Muscle layer of colon (tissue), 2 donors: ENCODE results near the gene VARS2.

ENCODE experiments used
- H3K27ac ChIP-seq: one replicate; pipeline ENCODE4 v1.7.0; 2013; ENCODE audit warnings: low read depth, mild to moderate bottlenecking, low read length, moderate library complexity
- H3K27me3 ChIP-seq, 2 donors: one replicate each; pipeline ENCODE4 v1.7.0; 2013; ENCODE audit warnings: low read length in 2 of 2, mild to moderate bottlenecking in 2 of 2; ENCODE audit not compliant: insufficient read depth in 2 of 2, control insufficient read depth in 1 of 2
- H3K36me3 ChIP-seq: one replicate; pipeline ENCODE4 v1.7.0; 2013; ENCODE audit warnings: mild to moderate bottlenecking, low read length; ENCODE audit not compliant: insufficient read depth
- H3K4me1 ChIP-seq: one replicate; pipeline ENCODE4 v1.7.0; 2013; ENCODE audit warnings: mild to moderate bottlenecking, low read length; ENCODE audit not compliant: insufficient read depth
- H3K4me3 ChIP-seq, 2 donors: one replicate each; pipeline ENCODE4 v1.7.0; 2013; ENCODE audit warnings: low read length in 2 of 2, low read depth in 1 of 2, mild to moderate bottlenecking in 1 of 2, moderate library complexity in 1 of 2
- H3K9ac ChIP-seq: one replicate; pipeline ENCODE4 v1.7.0; 2013; ENCODE audit warnings: low read length
- H3K9me3 ChIP-seq: one replicate; pipeline ENCODE4 v1.7.0; 2013; ENCODE audit warnings: mild to moderate bottlenecking, low read length
- donor health status: abdominal sarcoma.
- donor health status: Adenocarcinoma of cecum.

VARS2 gene

DNA sequence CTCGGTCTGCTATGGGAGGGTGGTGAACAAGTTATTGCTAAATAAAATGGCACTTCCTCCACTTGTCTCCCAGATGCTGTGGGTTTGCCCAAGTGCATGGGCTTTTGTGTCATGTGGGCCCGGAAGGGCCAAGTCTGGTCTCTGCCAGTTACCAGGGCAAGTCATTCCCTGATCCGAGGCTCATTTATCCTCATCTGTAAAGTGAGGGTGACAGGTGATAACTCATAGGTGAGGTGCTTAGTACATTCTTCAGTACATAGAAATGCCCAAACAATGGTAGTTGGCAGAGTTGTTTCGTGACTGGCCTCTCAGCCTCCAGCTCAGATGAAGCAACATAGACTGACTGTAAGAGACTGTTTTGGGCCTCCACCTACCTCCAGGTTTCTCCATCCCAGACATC is 24.7 kb downstream of the VARS2 start:
- Histone ChIP-seq H3K27me3 (peaks cover 0 to 18% of the 10 kb centered on the region in 2 donors), H3K9ac (no peak overlapping the region)

DNA sequence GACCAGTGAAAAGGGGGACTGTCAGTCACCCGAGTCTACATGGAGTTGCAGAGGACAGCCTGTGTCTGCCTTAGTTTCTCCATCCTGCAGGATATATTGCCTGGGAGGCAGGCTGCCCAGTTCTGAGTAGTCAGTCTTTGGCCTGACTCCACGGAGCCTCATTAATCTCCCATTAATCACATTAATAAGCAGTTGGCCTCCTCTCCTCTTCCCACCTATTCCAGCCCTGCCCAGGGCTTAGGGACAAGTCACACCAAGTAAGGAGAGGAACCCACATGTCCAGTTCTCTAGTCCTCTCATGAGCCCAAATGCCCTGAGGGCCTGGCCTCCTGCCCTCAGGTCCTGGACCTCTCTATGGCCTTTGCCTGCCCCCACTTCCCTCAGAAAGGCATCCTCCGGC is 25.4 kb downstream of the VARS2 start:
- H3K4me3 ChIP-seq, result no peak overlapping the region
- H3K4me1 ChIP-seq, result no peaks in the 10 kb centered on the region
- H3K9ac ChIP-seq, result no peak overlapping the region
- no peaks in the 10 kb centered on the region for H3K9me3 ChIP-seq
- no peak overlapping the region for H3K27ac ChIP-seq
- H3K27me3 ChIP-seq, result peaks cover 0 to 18% of the 10 kb centered on the region in 2 donors
- H3K36me3 ChIP-seq, result no peaks in the 10 kb centered on the region

More for the DNA sequence above, 24.7 kb downstream of the VARS2 start:
- Histone ChIP-seq H3K27ac (no peak overlapping the region), H3K4me1 (no peaks in the 10 kb centered on the region), H3K9me3 (no peaks in the 10 kb centered on the region), H3K36me3 (no peaks in the 10 kb centered on the region), H3K4me3 (no peak overlapping the region)

DNA sequence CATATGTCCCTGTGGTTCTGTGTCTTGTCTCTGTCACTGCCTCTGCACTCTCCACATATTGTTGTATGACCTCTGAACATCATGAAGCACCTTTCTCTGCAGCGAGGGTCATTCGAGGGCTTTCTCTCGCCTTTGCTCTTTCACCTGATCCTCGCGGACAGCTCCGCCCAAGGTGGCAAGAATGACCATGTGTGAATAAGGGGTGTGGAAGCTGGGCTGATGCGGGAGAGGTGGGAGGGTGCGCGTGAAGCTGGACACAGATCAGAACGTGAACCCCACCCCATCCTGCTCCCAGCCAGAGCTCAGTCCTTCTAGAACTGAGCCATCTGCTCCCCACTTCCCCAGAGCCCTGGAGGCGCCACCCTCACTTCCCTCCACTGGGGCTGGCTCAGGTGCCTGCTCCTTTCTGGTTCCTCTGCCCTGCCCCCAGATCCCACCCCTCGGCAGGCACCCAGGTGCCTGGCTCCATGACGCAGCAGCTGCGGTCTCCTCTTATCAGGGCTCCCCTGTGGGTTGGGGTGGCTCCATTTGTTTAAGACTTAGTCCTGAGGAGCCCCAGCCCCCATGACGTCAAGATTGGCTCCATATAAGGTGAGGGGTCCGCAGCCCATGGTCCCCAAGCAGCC is 26.4 kb downstream of the VARS2 start, which contains the start of gene MUCL3:
TSS of gene MUCL3 (plus strand) at position 613 of the 626 bp plus-strand sequence. CDS start 27 bp downstream, outside the sequence.
- Histone ChIP-seq H3K9ac (no peak within 1 kb of the TSS), H3K4me1 (no peaks in the 10 kb centered on the region), H3K4me3 (no peak within 1 kb of the TSS), H3K27me3 (peaks cover 0 to 18% of the 10 kb centered on the region in 2 donors), H3K27ac (no peak within 1 kb of the TSS), H3K9me3 (no peaks in the 10 kb centered on the region), H3K36me3 (no peaks in the 10 kb centered on the region)

DNA sequence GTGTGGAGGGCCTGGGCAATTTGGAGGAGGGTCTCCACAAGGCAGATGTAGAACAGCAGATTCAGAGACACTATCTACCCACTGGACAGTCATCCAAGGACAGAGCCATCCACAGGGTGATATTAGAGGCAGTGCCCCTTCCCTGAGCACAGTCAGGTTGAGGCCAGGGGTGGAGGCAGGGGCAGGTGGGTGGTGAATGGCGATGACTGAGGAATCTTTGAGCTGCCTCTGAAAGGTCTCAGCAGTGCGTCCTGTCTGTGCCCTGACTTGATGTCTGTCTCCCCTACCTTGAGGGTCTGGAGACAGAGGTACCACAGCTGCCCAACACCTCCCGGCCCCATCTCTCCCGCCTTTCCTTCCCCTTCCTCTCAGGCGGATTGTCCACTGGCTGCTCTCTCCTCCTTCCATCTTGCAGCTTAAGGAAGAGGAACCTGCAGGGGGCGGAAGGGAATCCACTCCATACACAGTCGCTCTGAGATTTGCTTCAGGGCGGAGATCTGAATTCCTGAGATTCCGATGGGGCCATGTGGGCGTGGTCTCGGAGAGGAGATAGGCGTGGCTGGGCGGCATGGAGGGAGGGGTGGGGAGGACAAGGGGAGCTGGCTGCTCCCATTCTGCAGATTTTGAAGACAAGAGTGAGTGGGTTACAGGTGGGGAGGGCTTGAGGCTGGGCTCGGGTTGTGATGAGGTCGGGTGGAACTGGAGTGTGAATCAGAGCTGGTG is 28.5 kb downstream of the VARS2 start:
- H3K4me3 ChIP-seq, result no peak overlapping the region

DNA sequence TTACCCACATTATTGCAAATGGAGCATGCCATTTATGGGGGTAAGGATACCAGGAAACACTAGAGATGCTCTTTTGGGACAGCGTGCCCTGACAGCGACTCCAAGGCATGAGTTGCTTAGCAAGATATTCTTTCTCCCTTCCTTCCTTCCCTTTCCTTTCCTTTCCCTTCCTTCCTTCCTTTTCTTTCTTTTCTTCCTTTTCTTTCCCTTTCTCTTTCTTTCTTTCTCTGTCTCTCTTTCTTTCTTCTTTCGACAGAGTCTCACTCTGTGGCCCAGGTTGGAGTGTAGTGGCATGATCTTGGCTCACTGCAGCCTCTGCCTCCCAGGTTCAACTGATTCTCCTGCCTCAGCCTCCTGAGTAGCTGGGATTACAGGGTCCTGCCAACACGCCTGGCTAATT is 30.0 kb downstream of the VARS2 start:
- Histone ChIP-seq H3K9me3 (no peaks in the 10 kb centered on the region), H3K36me3 (no peaks in the 10 kb centered on the region), H3K27ac (no peak overlapping the region), H3K9ac (no peak overlapping the region), H3K4me1 (no peaks in the 10 kb centered on the region), H3K27me3 (peaks cover 0 to 18% of the 10 kb centered on the region in 2 donors), H3K4me3 (no peak overlapping the region)

More for the DNA sequence above, 28.5 kb downstream of the VARS2 start:
- H3K27me3 ChIP-seq, result peaks cover 0 to 18% of the 10 kb centered on the region in 2 donors
- no peak overlapping the region for H3K27ac ChIP-seq
- H3K9me3 ChIP-seq, result no peaks in the 10 kb centered on the region
- H3K9ac ChIP-seq, result no peak overlapping the region
- no peaks in the 10 kb centered on the region for H3K4me1 ChIP-seq
- H3K36me3 ChIP-seq, result no peaks in the 10 kb centered on the region

DNA sequence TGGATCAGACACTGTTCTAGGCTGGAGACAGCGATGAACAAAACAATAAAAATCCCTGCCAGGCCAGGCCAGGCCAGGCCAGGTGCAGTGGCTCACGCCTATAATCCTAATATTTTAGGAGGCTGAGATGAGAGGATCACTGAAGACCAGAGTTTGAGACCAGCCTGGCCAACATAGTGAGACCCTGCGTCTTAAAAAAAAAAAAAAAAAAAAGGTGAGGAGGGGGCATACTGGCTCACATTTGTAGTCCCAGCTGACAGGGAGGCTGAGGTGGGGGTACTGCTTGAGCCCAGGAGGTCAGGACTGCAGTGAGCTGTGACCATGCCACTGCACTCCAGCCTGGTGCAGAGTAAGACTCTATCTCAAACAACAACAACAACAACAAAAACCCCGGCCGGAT is 31.2 kb downstream of the VARS2 start:
- H3K27ac ChIP-seq, result no peak overlapping the region
- peaks cover 0 to 15% of the 10 kb centered on the region in 2 donors for H3K27me3 ChIP-seq

DNA sequence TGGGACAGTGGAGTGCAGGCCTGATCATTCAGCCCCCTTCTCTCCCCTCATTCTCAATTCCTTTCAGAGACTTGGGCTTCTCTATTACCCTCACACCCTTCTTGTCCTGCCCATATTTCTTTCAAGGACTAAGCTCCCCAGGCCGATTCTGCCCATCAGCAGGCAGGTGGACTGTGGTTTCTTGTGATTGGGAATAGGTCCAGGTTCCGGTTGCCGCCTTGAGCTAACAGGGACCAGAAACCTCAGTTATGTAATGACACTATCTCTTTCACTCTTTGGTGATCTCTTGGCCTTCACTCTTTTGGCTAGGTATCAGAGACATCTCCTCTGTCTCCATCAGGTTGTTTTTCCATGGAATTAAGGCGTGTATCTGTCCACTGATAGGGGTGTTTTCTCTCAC is 33.2 kb downstream of the VARS2 start:
- H3K27me3 ChIP-seq, result peaks cover 0 to 7% of the 10 kb centered on the region in 2 donors
- no peaks in the 10 kb centered on the region for H3K36me3 ChIP-seq
- H3K4me3 ChIP-seq, result no peak overlapping the region
- no peaks in the 10 kb centered on the region for H3K4me1 ChIP-seq
- no peak overlapping the region for H3K27ac ChIP-seq
- no peaks in the 10 kb centered on the region for H3K9me3 ChIP-seq
- H3K9ac ChIP-seq, result no peak overlapping the region

More for the DNA sequence above, 31.2 kb downstream of the VARS2 start:
- Histone ChIP-seq H3K36me3 (no peaks in the 10 kb centered on the region), H3K4me1 (no peaks in the 10 kb centered on the region), H3K4me3 (no peak overlapping the region), H3K9me3 (no peaks in the 10 kb centered on the region), H3K9ac (no peak overlapping the region)

DNA sequence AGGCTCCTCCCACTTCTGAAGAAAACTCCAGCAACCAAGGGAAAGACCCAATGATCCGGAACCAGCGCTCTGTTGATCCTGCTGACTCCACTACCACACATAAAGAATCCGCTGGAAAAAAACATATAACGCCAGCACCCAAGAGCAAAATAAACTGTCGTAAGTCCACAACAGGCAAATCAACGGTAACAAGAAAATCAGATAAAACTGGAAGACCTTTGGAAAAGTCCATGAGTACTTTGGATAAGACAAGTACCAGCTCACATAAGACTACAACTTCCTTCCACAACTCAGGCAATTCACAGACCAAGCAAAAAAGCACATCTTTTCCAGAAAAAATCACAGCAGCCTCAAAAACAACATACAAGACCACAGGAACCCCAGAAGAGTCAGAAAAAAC is 34.8 kb downstream of the VARS2 start:
- no peak overlapping the region for H3K9ac ChIP-seq
- H3K27ac ChIP-seq, result no peak overlapping the region
- no peaks in the 10 kb centered on the region for H3K4me1 ChIP-seq
- H3K27me3 ChIP-seq, result no peaks in the 10 kb centered on the region
- H3K4me3 ChIP-seq, result no peak overlapping the region
- no peaks in the 10 kb centered on the region for H3K9me3 ChIP-seq
- H3K36me3 ChIP-seq, result no peaks in the 10 kb centered on the region

DNA sequence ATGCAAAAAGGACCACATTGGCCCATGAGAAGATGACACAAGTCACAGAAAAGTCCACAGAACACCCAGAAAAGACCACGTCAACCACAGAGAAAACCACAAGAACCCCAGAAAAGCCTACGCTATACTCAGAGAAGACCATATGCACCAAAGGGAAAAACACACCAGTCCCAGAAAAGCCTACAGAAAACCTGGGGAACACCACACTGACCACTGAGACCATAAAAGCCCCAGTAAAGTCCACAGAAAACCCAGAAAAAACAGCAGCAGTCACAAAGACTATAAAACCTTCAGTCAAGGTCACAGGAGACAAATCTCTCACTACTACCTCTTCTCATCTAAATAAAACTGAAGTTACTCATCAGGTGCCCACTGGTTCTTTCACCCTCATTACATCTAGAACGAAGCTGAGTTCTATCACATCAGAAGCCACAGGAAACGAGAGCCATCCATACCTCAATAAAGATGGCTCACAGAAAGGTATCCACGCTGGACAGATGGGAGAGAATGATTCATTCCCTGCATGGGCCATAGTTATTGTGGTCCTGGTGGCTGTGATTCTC is 38.0 kb downstream of the VARS2 start:
- H3K9ac ChIP-seq, result no peak overlapping the region
- H3K4me3 ChIP-seq, result no peak overlapping the region
- H3K9me3 ChIP-seq, result no peaks in the 10 kb centered on the region
- H3K36me3 ChIP-seq, result no peaks in the 10 kb centered on the region
- H3K4me1 ChIP-seq, result peaks cover 4% of the 10 kb centered on the region
- H3K27ac ChIP-seq, result no peak overlapping the region
- no peaks in the 10 kb centered on the region for H3K27me3 ChIP-seq

DNA sequence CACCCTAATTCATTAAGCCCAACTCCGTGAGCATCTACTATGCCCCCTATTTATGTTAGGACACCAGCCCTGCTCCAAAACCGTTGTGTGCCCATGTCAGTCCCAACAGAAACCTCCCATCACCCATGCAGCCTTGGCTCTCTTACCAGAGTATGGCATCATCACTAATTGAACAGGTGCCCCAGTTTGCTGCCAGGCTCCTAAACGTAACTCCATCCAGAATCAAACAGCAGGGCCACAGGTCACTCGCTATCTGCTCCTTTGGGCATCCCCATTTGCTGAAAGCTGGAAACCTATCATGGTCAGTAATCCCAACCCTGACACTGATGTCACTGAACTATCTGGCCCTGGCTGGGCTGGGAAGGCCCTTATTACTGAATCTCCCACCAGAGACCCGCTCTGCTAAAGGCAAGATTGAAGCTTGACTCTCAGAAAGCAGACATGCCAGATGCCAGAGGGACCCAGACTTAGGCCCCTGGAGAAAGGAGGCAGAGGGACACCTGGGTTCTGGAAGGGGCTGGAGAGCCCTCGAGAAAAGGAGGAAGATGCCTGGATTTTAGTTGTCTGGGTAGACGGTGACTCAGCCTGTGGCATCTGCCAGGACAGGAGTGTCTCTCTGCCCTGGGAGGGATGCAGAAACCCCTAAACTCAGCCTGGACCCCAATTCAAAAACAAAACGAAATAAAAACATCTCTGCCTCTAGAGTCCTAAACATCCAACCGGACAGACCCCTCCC is 40.8 kb downstream of the VARS2 start:
- H3K27ac ChIP-seq, result peak overlapping the region; percentile 56
- peaks cover 4% of the 10 kb centered on the region for H3K4me1 ChIP-seq
- peak overlapping the region; percentile 25 for H3K9ac ChIP-seq
- H3K4me3 ChIP-seq, result peak overlapping the region; percentile 51 to 53
- no peaks in the 10 kb centered on the region for H3K36me3 ChIP-seq
- no peaks in the 10 kb centered on the region for H3K9me3 ChIP-seq
- no peaks in the 10 kb centered on the region for H3K27me3 ChIP-seq

DNA sequence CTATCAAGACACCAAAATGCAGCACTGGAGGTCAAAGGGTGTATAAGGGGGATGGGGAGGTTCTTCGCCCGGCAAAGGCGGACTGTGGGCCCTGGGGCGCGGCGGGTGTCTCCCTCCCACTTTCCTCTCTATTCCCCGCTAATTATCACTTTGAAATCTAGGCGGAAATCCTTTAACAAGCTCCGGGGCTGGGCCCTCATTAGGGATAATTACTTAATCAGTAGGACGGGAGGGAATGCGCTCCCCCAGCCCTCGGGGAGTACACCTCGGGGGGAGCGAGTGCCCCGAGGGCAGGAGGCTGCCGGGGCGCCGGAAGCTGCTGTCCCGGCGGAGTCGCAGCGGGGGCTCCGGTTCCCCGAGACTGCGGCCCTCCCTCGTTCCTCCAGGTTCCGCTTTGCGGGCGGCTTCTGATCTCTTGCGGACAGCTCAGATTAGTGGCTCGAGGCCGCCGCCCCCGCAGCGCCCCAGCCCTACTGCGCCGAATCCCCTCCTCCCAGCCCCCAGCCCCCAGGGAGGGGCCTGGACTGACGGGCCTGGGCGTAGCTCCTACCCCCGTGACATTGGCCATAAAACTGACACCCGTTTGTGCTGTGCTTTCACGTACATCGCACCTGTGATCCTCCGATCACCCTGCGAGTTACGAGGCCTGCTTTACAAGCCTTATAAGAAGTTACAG is 41.5 kb downstream of the VARS2 start:
- Histone ChIP-seq H3K27me3 (no peaks in the 10 kb centered on the region), H3K4me1 (peaks cover 4% of the 10 kb centered on the region), H3K4me3 (peak overlapping the region; percentile 51 to 53), H3K27ac (peak overlapping the region; percentile 56), H3K9me3 (no peaks in the 10 kb centered on the region), H3K9ac (peak overlapping the region; percentile 25), H3K36me3 (no peaks in the 10 kb centered on the region)
